ENCODE results near the gene SNORC. TPM values are rescaled to one million over a fixed set of nuclear protein-coding genes. Genes with fewer than 3 reads are reported as not detected.

SNORC gene
- 1 to 10 TPM in 2 of 4 donors, under 1 TPM in 2; 0.45 to 2.5 (median 1.4) TPM for total RNA-seq

DNA sequence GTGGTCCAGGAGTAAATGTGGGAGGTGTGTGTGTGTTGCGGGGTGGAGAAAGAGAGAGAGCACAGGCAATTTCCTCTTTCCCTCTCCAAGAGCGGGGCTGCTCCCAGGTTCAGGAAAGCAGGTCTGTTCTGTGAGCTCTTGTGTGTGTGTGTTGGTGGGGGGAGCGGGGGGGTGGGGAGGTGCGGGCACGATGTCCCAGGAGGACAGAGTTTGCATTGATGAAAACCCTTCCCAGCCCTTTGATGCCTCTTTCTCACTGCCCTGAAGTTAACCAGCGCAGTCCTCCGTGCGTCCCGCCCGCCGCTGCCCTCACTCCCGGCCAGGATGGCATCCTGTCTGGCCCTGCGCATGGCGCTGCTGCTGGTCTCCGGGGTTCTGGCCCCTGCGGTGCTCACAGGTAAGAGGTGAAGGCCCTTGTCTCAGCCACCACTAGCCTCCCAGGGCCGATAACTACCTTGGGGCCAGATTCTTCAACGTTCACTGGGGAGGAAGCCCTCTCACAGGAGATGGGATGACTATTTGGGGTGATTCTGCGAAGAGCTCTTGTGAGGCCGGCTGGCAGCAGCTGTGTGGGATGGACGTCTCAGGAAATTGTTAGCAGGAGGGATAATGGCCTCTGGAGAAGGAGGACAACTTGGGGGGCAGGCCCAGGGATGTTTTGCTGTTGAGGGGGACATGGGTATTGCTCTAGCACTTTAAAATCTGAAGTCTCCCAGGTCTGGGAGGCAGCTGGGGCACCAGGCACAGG is at the start of gene SNORC:
TSS of gene SNORC (plus strand) at position 247 of the 748 bp plus-strand sequence. CDS start at position 325, 78 bp downstream.
- no peak for TF ChIP-seq EP300 (IDR thresholded peaks at IDR 0.05)
- TF ChIP-seq POLR2AphosphoS5 (IDR thresholded peaks at IDR 0.05) = no peak
- TF ChIP-seq, protein P1, sequence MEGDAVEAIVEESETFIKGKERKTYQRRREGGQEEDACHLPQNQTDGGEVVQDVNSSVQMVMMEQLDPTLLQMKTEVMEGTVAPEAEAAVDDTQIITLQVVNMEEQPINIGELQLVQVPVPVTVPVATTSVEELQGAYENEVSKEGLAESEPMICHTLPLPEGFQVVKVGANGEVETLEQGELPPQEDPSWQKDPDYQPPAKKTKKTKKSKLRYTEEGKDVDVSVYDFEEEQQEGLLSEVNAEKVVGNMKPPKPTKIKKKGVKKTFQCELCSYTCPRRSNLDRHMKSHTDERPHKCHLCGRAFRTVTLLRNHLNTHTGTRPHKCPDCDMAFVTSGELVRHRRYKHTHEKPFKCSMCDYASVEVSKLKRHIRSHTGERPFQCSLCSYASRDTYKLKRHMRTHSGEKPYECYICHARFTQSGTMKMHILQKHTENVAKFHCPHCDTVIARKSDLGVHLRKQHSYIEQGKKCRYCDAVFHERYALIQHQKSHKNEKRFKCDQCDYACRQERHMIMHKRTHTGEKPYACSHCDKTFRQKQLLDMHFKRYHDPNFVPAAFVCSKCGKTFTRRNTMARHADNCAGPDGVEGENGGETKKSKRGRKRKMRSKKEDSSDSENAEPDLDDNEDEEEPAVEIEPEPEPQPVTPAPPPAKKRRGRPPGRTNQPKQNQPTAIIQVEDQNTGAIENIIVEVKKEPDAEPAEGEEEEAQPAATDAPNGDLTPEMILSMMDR (IDR thresholded peaks at IDR 0.05) = no peak
- TF ChIP-seq POLR2A (IDR thresholded peaks at IDR 0.05; ENCODE audit: low read depth) = no peak
- intact Hi-C loops (cut with DNase I) = no loop called here
- H3K4me3 ChIP-seq = no peak within 1 kb of the TSS
- H3K36me3 ChIP-seq = peaks cover 0 to 2% (median 0%) of the 10 kb centered on the region in 4 donors
- H3K27me3 ChIP-seq = peaks cover 0 to 7% (median 2%) of the 10 kb centered on the region in 4 donors
- H3K4me1 ChIP-seq = peaks cover 0 to under 1% (median 0%) of the 10 kb centered on the region in 4 donors
- H3K27ac ChIP-seq (replicated peaks in 1 of 4) = no peak within 1 kb of the TSS
- DNase-seq (ENCODE audit: extremely low spot score) = no peak
- 87% methylated on average over 13 of the region's 21 CpGs for WGBS
- no peaks in the 10 kb centered on the region for H3K9me3 ChIP-seq

DNA sequence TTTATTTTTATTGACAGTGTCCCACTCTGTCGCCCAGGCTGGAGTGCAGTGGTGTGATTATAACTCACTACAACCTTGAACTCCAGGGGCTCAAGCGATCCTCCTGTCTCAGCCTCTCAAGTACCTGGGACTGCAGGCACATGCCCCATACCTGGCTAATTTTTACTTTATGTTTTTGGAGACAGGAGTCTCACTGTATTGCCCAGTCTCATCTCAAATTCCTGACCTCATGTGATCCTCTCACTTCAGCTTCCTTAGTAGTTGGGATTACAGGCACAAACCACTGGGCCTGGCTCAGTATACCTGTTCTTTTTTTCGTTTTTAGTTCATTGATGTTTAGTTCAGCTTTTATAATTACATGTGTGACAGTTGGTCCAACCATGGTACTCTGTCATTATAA is 40.1 kb upstream of the SNORC start:
- intact Hi-C loops (cut with DNase I) = no loop called here
- H3K27me3 ChIP-seq = no peaks in the 10 kb centered on the region
- DNase-seq (ENCODE audit: extremely low spot score) = no peak
- H3K36me3 ChIP-seq = peaks cover 36 to 79% (median 64%) of the 10 kb centered on the region in 4 donors
- WGBS = 71% methylated on average over 3 of the region's 3 CpGs
- no peak for TF ChIP-seq POLR2AphosphoS5 (IDR thresholded peaks at IDR 0.05)
- TF ChIP-seq POLR2A (IDR thresholded peaks at IDR 0.05; ENCODE audit: low read depth) = no peak
- TF ChIP-seq EP300 (IDR thresholded peaks at IDR 0.05) = no peak
- TF ChIP-seq, protein P1 (IDR thresholded peaks at IDR 0.05) = no peak
- no peaks in the 10 kb centered on the region for H3K9me3 ChIP-seq
- H3K4me1 ChIP-seq = no peaks in the 10 kb centered on the region
- H3K27ac ChIP-seq (replicated peaks in 1 of 4) = no peak overlapping the region
- no peak overlapping the region for H3K4me3 ChIP-seq

DNA sequence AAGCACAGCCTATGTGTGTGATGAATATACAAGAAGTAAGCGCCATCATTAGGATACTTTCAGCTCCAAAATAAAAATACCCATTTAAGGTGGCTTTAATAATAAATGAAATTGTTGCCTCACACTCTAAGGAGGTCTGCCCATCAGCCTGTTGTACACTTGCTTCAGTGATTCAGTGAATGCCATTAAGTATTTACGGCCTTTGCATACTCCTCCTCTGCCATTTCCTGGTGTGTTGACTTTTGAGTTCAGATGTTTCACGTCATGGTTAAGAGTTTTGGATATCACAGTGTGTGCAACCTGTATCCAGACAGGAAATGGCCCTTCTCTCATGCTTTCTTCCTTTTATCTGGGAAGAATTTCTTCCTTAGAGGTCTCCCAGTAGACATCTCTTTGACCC is 38.6 kb upstream of the SNORC start:
- Histone ChIP-seq H3K27ac (replicated peaks in 1 of 4) (no peak overlapping the region), H3K27me3 (no peaks in the 10 kb centered on the region), H3K9me3 (no peaks in the 10 kb centered on the region), H3K4me1 (no peaks in the 10 kb centered on the region), H3K4me3 (no peak overlapping the region), H3K36me3 (peaks cover 36 to 80% (median 63%) of the 10 kb centered on the region in 4 donors)
- intact Hi-C loops (cut with DNase I) = no loop called here
- 90% methylated on average over 3 of the region's 3 CpGs for WGBS
- DNase-seq (ENCODE audit: extremely low spot score) = no peak
- no peak for TF ChIP-seq POLR2AphosphoS5 (IDR thresholded peaks at IDR 0.05)
- no peak for TF ChIP-seq POLR2A (IDR thresholded peaks at IDR 0.05; ENCODE audit: low read depth)
- TF ChIP-seq, protein P1 (IDR thresholded peaks at IDR 0.05) = no peak
- no peak for TF ChIP-seq EP300 (IDR thresholded peaks at IDR 0.05)

DNA sequence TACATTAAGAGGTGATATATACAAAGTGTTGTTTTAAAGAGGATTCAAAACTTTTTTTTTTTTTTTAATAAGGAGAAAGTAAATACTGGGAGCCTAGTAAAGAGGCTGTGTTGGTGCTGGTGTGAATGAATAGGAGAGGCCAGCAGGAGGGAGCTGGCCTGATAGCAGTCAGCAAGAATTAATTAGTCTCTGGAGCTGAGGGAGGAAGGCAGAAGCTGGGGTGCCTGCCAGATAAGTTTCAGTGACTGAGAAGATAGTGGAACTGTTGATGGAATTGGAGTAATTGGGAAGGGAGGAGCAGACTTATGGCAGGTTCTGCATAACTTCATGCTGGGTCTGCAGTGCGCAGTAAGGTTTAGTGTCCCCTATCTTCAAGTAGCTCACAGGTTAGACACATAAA is 36.2 kb upstream of the SNORC start:
- Histone ChIP-seq H3K27me3 (no peaks in the 10 kb centered on the region), H3K36me3 (peaks cover 36 to 89% (median 64%) of the 10 kb centered on the region in 4 donors), H3K27ac (replicated peaks in 1 of 4) (no peak overlapping the region), H3K4me1 (peaks cover 4 to 14% (median 8%) of the 10 kb centered on the region in 4 donors), H3K4me3 (no peak overlapping the region), H3K9me3 (no peaks in the 10 kb centered on the region)
- WGBS = 100% methylated on average over 1 of the region's 1 CpG
- DNase-seq (ENCODE audit: extremely low spot score) = no peak
- intact Hi-C loops (cut with DNase I) = no loop called here
- no peak for TF ChIP-seq POLR2AphosphoS5 (IDR thresholded peaks at IDR 0.05)
- no peak for TF ChIP-seq EP300 (IDR thresholded peaks at IDR 0.05)
- TF ChIP-seq, protein P1 (IDR thresholded peaks at IDR 0.05) = no peak
- TF ChIP-seq POLR2A (IDR thresholded peaks at IDR 0.05; ENCODE audit: low read depth) = no peak
